Measurements from ENCODE around the gene RAP1GDS1.
A peak's percentile ranks its signal among the peaks of the same experiment; 100 is the strongest.

RAP1GDS1 gene

GRCh38 chr4:98293104-98293887 lies 32.1 kb downstream of the RAP1GDS1 start:
- peaks cover 39% of the 10 kb centered on the region for H3K4me1 ChIP-seq (ENCODE audit: low read depth, poor library complexity, severe bottlenecking)
- peaks cover 42% of the 10 kb centered on the region; the same call in 1 of the 2 replicates for H3K79me2 ChIP-seq (ENCODE audit: insufficient read depth, low read depth)
- no peaks in the 10 kb centered on the region for H3K36me3 ChIP-seq (ENCODE audit: insufficient read depth)
- no peaks in the 10 kb centered on the region for H3K27me3 ChIP-seq (ENCODE audit: insufficient read depth, low read depth)
- H3K27ac ChIP-seq: no peak overlapping the region
- no peak overlapping the region for H2AFZ ChIP-seq (ENCODE audit: low read depth)
- TF ChIP-seq CTCF (conservative IDR thresholded peaks at IDR 0.05; ENCODE audit: low read depth, low read length): no peak
- H3K4me3 ChIP-seq (IDR thresholded peaks at IDR 0.05; ENCODE audit: insufficient read depth, low read depth, low read length): no peak overlapping the region
- H3K4me2 ChIP-seq: no peak overlapping the region
- H3K9ac ChIP-seq: no peak overlapping the region
- H4K20me1 ChIP-seq (ENCODE audit: insufficient read depth): peaks cover 5% of the 10 kb centered on the region; the same call in 1 of the 2 replicates

- Histone ChIP-seq H3K27ac (no peak overlapping the region), H3K4me1 (ENCODE audit: low read depth, poor library complexity, severe bottlenecking) (peaks cover 26% of the 10 kb centered on the region), H3K36me3 (ENCODE audit: insufficient read depth) (no peaks in the 10 kb centered on the region), H3K4me3 (IDR thresholded peaks at IDR 0.05; ENCODE audit: insufficient read depth, low read depth, low read length) (no peak overlapping the region), H3K27me3 (ENCODE audit: insufficient read depth, low read depth) (no peaks in the 10 kb centered on the region), H2AFZ (ENCODE audit: low read depth) (no peak overlapping the region), H4K20me1 (ENCODE audit: insufficient read depth) (no peaks in the 10 kb centered on the region; the same call in 1 of the 2 replicates), H3K4me2 (no peak overlapping the region), H3K9ac (no peak overlapping the region), H3K79me2 (ENCODE audit: insufficient read depth, low read depth) (peaks cover 6% of the 10 kb centered on the region; the same call in 1 of the 2 replicates)
- no peak for TF ChIP-seq CTCF (conservative IDR thresholded peaks at IDR 0.05; ENCODE audit: low read depth, low read length)
Measured at GRCh38 chr4:98298022-98298421, 36.8 kb downstream of the RAP1GDS1 start.

GRCh38 chr4:98300706-98301105 lies 39.5 kb downstream of the RAP1GDS1 start:
- no peaks in the 10 kb centered on the region for H3K36me3 ChIP-seq (ENCODE audit: insufficient read depth)
- no peak overlapping the region for H3K9ac ChIP-seq
- H4K20me1 ChIP-seq (ENCODE audit: insufficient read depth): no peaks in the 10 kb centered on the region
- no peak for TF ChIP-seq CTCF (conservative IDR thresholded peaks at IDR 0.05; ENCODE audit: low read depth, low read length)
- H3K4me1 ChIP-seq (ENCODE audit: low read depth, poor library complexity, severe bottlenecking): peaks cover 26% of the 10 kb centered on the region
- no peak overlapping the region for H2AFZ ChIP-seq (ENCODE audit: low read depth)
- H3K79me2 ChIP-seq (ENCODE audit: insufficient read depth, low read depth): peaks cover 8% of the 10 kb centered on the region; the same call in 1 of the 2 replicates
- H3K4me2 ChIP-seq: peak overlapping the region; percentile 33
- H3K27ac ChIP-seq: no peak overlapping the region
- no peak overlapping the region for H3K4me3 ChIP-seq (IDR thresholded peaks at IDR 0.05; ENCODE audit: insufficient read depth, low read depth, low read length)
- H3K27me3 ChIP-seq (ENCODE audit: insufficient read depth, low read depth): no peaks in the 10 kb centered on the region

- H3K4me1 ChIP-seq (ENCODE audit: low read depth, poor library complexity, severe bottlenecking): peaks cover 13% of the 10 kb centered on the region
- H3K36me3 ChIP-seq (ENCODE audit: insufficient read depth): no peaks in the 10 kb centered on the region
- no peaks in the 10 kb centered on the region for H3K27me3 ChIP-seq (ENCODE audit: insufficient read depth, low read depth)
- no peak overlapping the region for H3K4me2 ChIP-seq
- no peak overlapping the region for H3K4me3 ChIP-seq (IDR thresholded peaks at IDR 0.05; ENCODE audit: insufficient read depth, low read depth, low read length)
- TF ChIP-seq CTCF (conservative IDR thresholded peaks at IDR 0.05; ENCODE audit: low read depth, low read length): no peak
- no peak overlapping the region for H3K9ac ChIP-seq
- peaks cover 8% of the 10 kb centered on the region; the same call in 1 of the 2 replicates for H3K79me2 ChIP-seq (ENCODE audit: insufficient read depth, low read depth)
- H3K27ac ChIP-seq: no peak overlapping the region
- H2AFZ ChIP-seq (ENCODE audit: low read depth): no peak overlapping the region
- no peaks in the 10 kb centered on the region for H4K20me1 ChIP-seq (ENCODE audit: insufficient read depth)
Measured at GRCh38 chr4:98305576-98305975, 44.4 kb downstream of the RAP1GDS1 start.

Data from KMS-11 (cell line).